CD8-positive, alpha-beta memory T cell (primary cell): Measurements from ENCODE around the gene KDM3B. TPM values are rescaled to one million over a fixed set of nuclear protein-coding genes. Genes with fewer than 3 reads are reported as not detected.

Experiments used
- CTCF ChIA-PET: fragments of 350-600 bp; sonication (Branson Sonifier 250); formaldehyde crosslinking; loops from one replicate; lab custom pipeline; 2021; ENCODE audit warnings: antibody characterized with exemption; lab: Charles Lee
- POLR2A ChIA-PET: fragments of 350-600 bp; sonication (Branson Sonifier 250); formaldehyde crosslinking; loops from one replicate; lab custom pipeline; 2021; ENCODE audit warnings: antibody characterized with exemption; lab: Charles Lee
- DNase-seq, 5 donors: peaks; one replicate each; pipeline versions ENCODE4 v3.0.0 to v3.0.0-alpha.2; 2020 to 2022; ENCODE audit warnings: mixed read lengths in 1 of 5
- H3K27ac ChIP-seq: one replicate; pipeline ENCODE4 v1.7.0; 2013; ENCODE audit warnings: low read depth, mild to moderate bottlenecking, low read length, moderate library complexity
- H3K27me3 ChIP-seq: 2 replicates; pipeline ENCODE4 v1.7.0; 2013; ENCODE audit warnings: low read length, mild to moderate bottlenecking; ENCODE audit not compliant: insufficient read depth, poor library complexity, severe bottlenecking
- H3K36me3 ChIP-seq: 2 replicates; pipeline ENCODE4 v1.7.0; 2013; ENCODE audit warnings: mild to moderate bottlenecking, low read length, moderate library complexity; ENCODE audit not compliant: insufficient read depth
- H3K4me1 ChIP-seq: 2 replicates; pipeline ENCODE4 v1.7.0; 2013; ENCODE audit warnings: mild to moderate bottlenecking, low read length, moderate library complexity; ENCODE audit not compliant: insufficient read depth
- H3K4me3 ChIP-seq: 2 replicates; pipeline ENCODE4 v1.7.0; 2013; ENCODE audit warnings: mild to moderate bottlenecking, low read length
- H3K9me3 ChIP-seq: 2 replicates; pipeline ENCODE4 v1.7.0; 2013; ENCODE audit warnings: mild to moderate bottlenecking, low read length
- H3K27ac Mint-ChIP-seq, 8 donors: one replicate each; pipeline ENCODE4 v1.8.0; 2020 to 2021; ENCODE audit warnings: mixed read lengths in 8 of 8, mild to moderate bottlenecking in 6 of 8, inconsistent platforms in 3 of 8, moderate library complexity in 3 of 8
- H3K27me3 Mint-ChIP-seq, 2 donors: one replicate each; pipeline ENCODE4 v1.8.0; 2020 to 2021; ENCODE audit warnings: mixed read lengths in 2 of 2, mild to moderate bottlenecking in 1 of 2, moderate library complexity in 1 of 2
- H3K36me3 Mint-ChIP-seq, 3 donors: one replicate each; pipeline ENCODE4 v1.8.0; 2020 to 2021; ENCODE audit warnings: mixed read lengths in 3 of 3, inconsistent platforms in 1 of 3, mild to moderate bottlenecking in 1 of 3
- H3K4me1 Mint-ChIP-seq, 3 donors: one replicate each; pipeline ENCODE4 v1.8.0; 2020 to 2021; ENCODE audit warnings: mixed read lengths in 3 of 3, inconsistent platforms in 1 of 3, mild to moderate bottlenecking in 1 of 3
- H3K4me3 Mint-ChIP-seq, 7 donors: one replicate each; pipeline ENCODE4 v1.8.0; 2020 to 2021; ENCODE audit warnings: mixed read lengths in 7 of 7, mild to moderate bottlenecking in 6 of 7, moderate library complexity in 4 of 7, inconsistent platforms in 2 of 7
- H3K9me3 Mint-ChIP-seq, 5 donors: one replicate each; pipeline ENCODE4 v1.8.0; 2020 to 2022; ENCODE audit warnings: mixed read lengths in 5 of 5, mild to moderate bottlenecking in 3 of 5, moderate library complexity in 2 of 5, inconsistent platforms in 1 of 5
- polyA plus RNA-seq: library from polyadenylated mRNA; unstranded; fragments of 300-500 nt; fragmentation: Illumina TruSeq; gene quantifications from one replicate; pipeline ENCODE4 v1.2.3, GENCODE V29; 2021
- total RNA-seq, 2 experiments: library from RNA; stranded (reverse); gene quantifications; one replicate each; pipeline ENCODE4 v1.2.3, GENCODE V29; 2021

The KDM3B gene
- total and polyA plus RNA-seq, 3 experiments from 2014 or later: 14.7 to 44.7 (median 42.4) TPM

DNA sequence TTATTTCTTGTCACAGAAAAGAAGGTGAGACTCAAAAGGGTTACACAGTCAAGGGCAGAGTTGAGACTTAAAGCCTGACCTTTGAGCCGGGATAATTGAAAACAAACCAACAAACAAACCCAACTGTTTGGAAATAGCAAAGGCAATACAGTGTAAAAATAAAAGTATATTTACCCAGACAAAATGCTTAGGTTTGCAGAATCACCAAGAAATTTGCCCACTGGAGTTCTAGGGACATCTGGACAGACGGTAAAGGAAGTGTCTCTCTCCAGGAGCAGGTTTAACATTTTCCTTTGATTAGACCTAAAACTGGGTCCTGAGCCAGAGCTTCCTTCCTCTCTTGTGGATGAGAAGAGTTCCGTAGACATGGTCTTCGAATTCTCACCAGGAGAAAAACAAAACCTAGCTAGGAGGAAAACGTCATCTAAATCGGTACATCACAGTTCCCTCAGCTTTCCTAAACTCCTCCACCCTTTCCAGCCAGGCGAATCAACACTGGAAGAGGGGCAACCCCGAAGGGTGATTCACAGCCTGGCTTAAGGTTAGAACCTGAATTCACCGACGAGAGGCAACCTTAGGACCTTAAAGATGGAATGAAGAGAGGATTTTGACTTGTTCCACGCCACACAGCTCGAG lies 21.6 kb upstream of the KDM3B start:
- Histone ChIP-seq H3K27ac (peak overlapping the region; percentile 45), H3K4me1 (peaks cover 6% of the 10 kb centered on the region), H3K27me3 (no peaks in the 10 kb centered on the region), H3K36me3 (no peaks in the 10 kb centered on the region), H3K4me3 (peak overlapping the region; percentile 69), H3K9me3 (no peaks in the 10 kb centered on the region)
- no peaks in the 10 kb centered on the region for H3K9me3 Mint-ChIP-seq
- ChIA-PET CTCF (interaction anchor here (1.3 to 14.3 kb wide), 2 partner anchors 20 to 98 kb away, joined by 3 to 266 read pairs; partner anchors contain the start of gene KDM3B), POLR2A (interaction anchor here (0.7 to 1.9 kb wide), 4 partner anchors 22 to 133 kb away, joined by 3 to 25 read pairs (median 4); partner anchors contain the start of gene KDM3B)
- peak overlapping the region in 3 of 8 donors; percentile 54 to 70 (median 57) for H3K27ac Mint-ChIP-seq
- peaks cover 12 to 19% (median 18%) of the 10 kb centered on the region in 3 donors for H3K4me1 Mint-ChIP-seq
- no peaks in the 10 kb centered on the region for H3K27me3 Mint-ChIP-seq
- DNase-seq: no peak
- peak overlapping the region; percentile 79 to 91 (median 86) for H3K4me3 Mint-ChIP-seq
- H3K36me3 Mint-ChIP-seq: peaks cover 0 to 2% (median 0%) of the 10 kb centered on the region in 3 donors

DNA sequence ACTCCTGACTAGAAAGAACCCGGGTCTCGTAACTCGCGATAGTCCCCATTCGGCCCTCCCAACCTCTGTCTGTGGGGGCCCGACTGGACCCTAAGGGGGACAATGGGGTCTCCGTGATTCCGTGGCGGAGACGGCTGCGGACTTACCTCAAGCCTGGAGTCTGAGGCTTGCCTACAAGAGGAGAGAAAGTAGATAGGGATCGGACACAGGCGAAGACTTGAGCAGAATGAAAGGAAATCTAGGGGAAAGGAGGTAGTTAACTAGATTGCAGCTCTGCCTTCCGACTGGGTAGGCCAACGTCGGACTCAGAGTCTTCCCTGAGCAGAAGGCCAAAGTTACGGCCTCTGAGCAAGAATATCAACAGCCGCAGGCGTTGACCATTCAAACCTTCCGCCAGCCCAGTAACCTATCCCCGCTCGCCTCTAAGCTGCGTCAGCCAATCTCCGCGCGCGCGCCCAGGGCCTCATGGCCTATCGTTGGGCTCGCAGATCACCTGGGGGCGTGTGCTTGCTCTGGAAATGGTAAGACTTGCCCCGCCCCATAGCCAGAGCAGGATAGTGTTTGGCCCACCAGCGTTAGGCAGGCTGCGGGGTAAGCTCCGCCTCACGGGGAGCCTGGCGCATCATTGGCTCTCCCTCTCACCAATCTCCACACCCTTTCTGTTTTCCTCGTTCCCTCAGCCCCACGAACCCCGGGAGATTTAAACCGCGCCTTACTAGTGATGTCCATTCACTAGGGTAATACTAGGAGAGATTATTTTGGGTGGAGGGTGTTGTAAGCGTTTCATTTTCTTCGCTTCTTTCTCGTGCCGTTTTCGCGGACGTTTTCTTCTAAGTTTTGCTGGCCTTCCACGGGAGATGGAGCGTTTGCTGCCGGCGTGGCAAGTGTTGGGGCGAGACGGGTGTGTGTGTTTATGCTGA lies 20.8 kb upstream of the KDM3B start, which contains the start of gene CDC25C:
Gene CDC25C (minus strand): TSS at position 356 of the 920 bp plus-strand sequence. CDS start 624 bp downstream, outside the sequence.
- no peaks in the 10 kb centered on the region for H3K27me3 ChIP-seq
- Mint-ChIP-seq H3K27me3 (no peaks in the 10 kb centered on the region), H3K4me3 (peak within 1 kb of the TSS; percentile 79 to 91 (median 86)), H3K36me3 (peaks cover 0 to 2% (median 0%) of the 10 kb centered on the region in 3 donors), H3K9me3 (no peaks in the 10 kb centered on the region), H3K27ac (peak within 1 kb of the TSS; percentile 21 to 82 (median 58)), H3K4me1 (peaks cover 12 to 19% (median 18%) of the 10 kb centered on the region in 3 donors)
- CTCF ChIA-PET: interaction anchor here (1.3 to 14.3 kb wide), 2 partner anchors 19 to 98 kb away, joined by 3 to 266 read pairs; partner anchors contain the start of gene KDM3B
- H3K36me3 ChIP-seq: no peaks in the 10 kb centered on the region
- peak; percentile 96 to 98 (median 96) for DNase-seq
- POLR2A ChIA-PET: interaction anchor here (0.7 to 1.9 kb wide), 4 partner anchors 21 to 132 kb away, joined by 3 to 25 read pairs (median 4); partner anchors contain the start of gene KDM3B
- peak within 1 kb of the TSS; percentile 45 for H3K27ac ChIP-seq
- H3K9me3 ChIP-seq: no peaks in the 10 kb centered on the region
- H3K4me3 ChIP-seq: peak within 1 kb of the TSS; percentile 79
- peaks cover 9% of the 10 kb centered on the region for H3K4me1 ChIP-seq

DNA sequence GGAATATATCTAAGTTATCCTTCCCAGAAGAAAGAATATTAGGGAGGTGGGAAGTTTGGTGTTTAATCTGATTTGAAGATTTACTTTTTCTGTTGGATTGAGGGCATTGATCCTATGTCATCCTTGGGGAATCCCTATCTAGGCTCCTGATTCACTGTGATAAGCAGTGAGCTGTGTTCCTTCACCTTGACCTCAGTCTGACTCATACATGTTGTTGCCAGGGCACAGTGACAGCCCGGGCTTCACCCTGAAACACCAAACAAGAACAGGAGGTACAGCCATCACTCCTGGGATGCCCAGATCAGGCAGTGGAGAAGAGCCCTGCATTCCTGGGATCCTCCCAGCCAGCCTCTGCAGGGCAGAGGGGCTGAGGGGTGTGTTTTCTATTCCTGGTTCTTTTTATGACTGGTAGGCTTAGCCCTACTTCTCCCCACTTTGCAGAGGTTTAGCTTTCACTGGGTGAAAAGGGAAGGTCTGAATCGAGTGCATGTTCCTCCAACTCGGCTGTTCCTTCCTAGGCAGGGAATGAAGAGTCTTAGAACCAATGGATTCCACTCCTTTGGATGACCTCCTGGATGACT lies 17.5 kb upstream of the KDM3B start:
- H3K9me3 Mint-ChIP-seq: no peaks in the 10 kb centered on the region
- ChIA-PET POLR2A (interaction anchor here (0.6 to 7.4 kb wide), 3 partner anchors 8 to 60 kb away, joined by 3 to 120 read pairs (median 4); partner anchors contain the start of gene KDM3B), CTCF (interaction anchor here (14.3 kb wide), 1 partner anchor 16 kb away, joined by 266 read pairs; the partner anchor contains the start of gene KDM3B)

GRCh38 chr5:138336952-138337684 lies 15.4 kb upstream of the KDM3B start:
- Mint-ChIP-seq H3K36me3 (peaks cover 0 to 22% (median 2%) of the 10 kb centered on the region in 3 donors), H3K27ac (peak overlapping the region; percentile 95 to 100 (median 99)), H3K4me1 (peaks cover 38 to 44% (median 43%) of the 10 kb centered on the region in 3 donors), H3K9me3 (no peaks in the 10 kb centered on the region), H3K27me3 (peaks cover 0 to 2% of the 10 kb centered on the region in 2 donors), H3K4me3 (peak overlapping the region; percentile 88 to 99 (median 94))
- Histone ChIP-seq H3K27me3 (no peaks in the 10 kb centered on the region), H3K9me3 (no peaks in the 10 kb centered on the region), H3K4me1 (peaks cover 31% of the 10 kb centered on the region), H3K27ac (peak overlapping the region; percentile 85), H3K4me3 (peak overlapping the region; percentile 70), H3K36me3 (peaks cover 8% of the 10 kb centered on the region)
- DNase-seq: peak in 3 of 5 donors; percentile 63 to 85 (median 68)
- ChIA-PET POLR2A (interaction anchor here (1.4 to 7.4 kb wide), 3 partner anchors 15 to 206 kb away, joined by 3 to 120 read pairs (median 8); partner anchors contain the start of genes EGR1, ETF1 and KDM3B), CTCF (interaction anchor here (14.3 kb wide), 1 partner anchor 14 kb away, joined by 266 read pairs; the partner anchor contains the start of gene KDM3B)

More for the DNA sequence above, 17.5 kb upstream of the KDM3B start:
- Mint-ChIP-seq H3K27me3 (peaks cover 0 to 2% of the 10 kb centered on the region in 2 donors), H3K4me1 (peaks cover 32 to 41% (median 41%) of the 10 kb centered on the region in 3 donors), H3K4me3 (peak overlapping the region in 3 of 7 donors; percentile 29 to 71 (median 66)), H3K36me3 (peaks cover 0 to 10% (median 0%) of the 10 kb centered on the region in 3 donors), H3K27ac (peak overlapping the region in 2 of 8 donors; percentile 17 to 33)
- H3K9me3 ChIP-seq: no peaks in the 10 kb centered on the region
- no peaks in the 10 kb centered on the region for H3K36me3 ChIP-seq
- H3K27ac ChIP-seq: no peak overlapping the region
- no peak overlapping the region for H3K4me3 ChIP-seq
- H3K4me1 ChIP-seq: peaks cover 32% of the 10 kb centered on the region
- no peak for DNase-seq
- no peaks in the 10 kb centered on the region for H3K27me3 ChIP-seq

DNA sequence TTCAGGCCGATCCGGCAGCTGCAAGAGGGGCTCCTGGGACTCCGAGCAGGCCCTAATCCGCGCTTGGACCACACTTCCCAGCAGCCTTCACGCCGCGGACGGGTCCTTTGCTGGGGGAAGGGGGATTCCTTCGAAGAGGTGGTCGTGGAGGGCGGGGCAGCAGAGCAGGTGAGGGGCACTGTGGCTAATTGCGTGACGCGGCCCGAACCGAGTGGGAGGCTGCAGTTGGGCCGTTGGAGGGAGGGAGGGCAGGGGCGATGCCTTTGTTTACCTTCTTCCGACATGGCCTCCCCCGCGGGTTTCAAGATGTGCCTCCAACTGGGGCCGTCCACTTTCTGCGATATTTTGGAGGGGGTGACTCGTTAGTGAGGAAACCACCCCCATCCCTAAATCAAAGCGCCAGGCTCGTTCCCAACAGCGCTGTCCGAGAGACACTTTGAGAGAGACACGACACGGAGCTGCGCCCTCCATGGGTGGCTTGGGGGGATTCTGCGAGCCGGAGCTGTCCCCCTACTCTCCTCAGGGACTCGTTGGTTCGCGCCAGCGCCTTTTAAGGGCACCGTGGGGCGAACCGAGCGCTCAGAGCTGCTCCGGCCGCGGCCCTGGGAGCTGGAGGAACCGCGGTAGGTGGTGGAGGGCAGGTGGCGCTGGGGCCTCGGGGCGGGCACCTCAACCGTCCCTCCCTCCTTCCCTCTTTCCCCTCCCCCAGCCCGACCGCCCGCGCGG lies 14.6 kb upstream of the KDM3B start, which contains the start of gene FAM53C:
Gene FAM53C (plus strand): TSS at position 582 of the 726 bp plus-strand sequence. CDS start 3,070 bp downstream, outside the sequence.
- peaks cover 0 to 22% (median 2%) of the 10 kb centered on the region in 3 donors for H3K36me3 Mint-ChIP-seq
- H3K27ac Mint-ChIP-seq: peak within 1 kb of the TSS; percentile 95 to 100 (median 99)
- peak; percentile 83 to 95 (median 91) for DNase-seq
- peaks cover 8% of the 10 kb centered on the region for H3K36me3 ChIP-seq
- no peaks in the 10 kb centered on the region for H3K27me3 ChIP-seq
- peaks cover 36 to 42% (median 41%) of the 10 kb centered on the region in 3 donors for H3K4me1 Mint-ChIP-seq
- H3K4me1 ChIP-seq: peaks cover 31% of the 10 kb centered on the region
- ChIA-PET POLR2A (interaction anchor here (0.6 to 7.4 kb wide), 5 partner anchors 15 to 205 kb away, joined by 3 to 120 read pairs (median 4); partner anchors contain the start of genes EGR1, ETF1, KDM3B and KIF20A), CTCF (interaction anchor here (1.4 to 14.3 kb wide), 2 partner anchors 13 to 127 kb away, joined by 4 to 266 read pairs; partner anchors contain the start of genes EGR1 and KDM3B)
- peak within 1 kb of the TSS; percentile 91 to 99 (median 94) for H3K4me3 Mint-ChIP-seq
- peaks cover 0 to 2% of the 10 kb centered on the region in 2 donors for H3K27me3 Mint-ChIP-seq
- H3K9me3 Mint-ChIP-seq: no peaks in the 10 kb centered on the region
- H3K4me3 ChIP-seq: peak within 1 kb of the TSS; percentile 70
- peak within 1 kb of the TSS; percentile 85 for H3K27ac ChIP-seq
- H3K9me3 ChIP-seq: no peaks in the 10 kb centered on the region
